GM12878 (cell line): ENCODE measurements around the gene ATXN1.
A peak's percentile ranks its signal among the peaks of the same experiment; 100 is the strongest.

Experiments
- EZH2 ChIP-seq: IDR thresholded peaks from 2 replicates; pipeline ENCODE4 v1.6.1; 2012; ENCODE audit warnings: low read depth, mild to moderate bottlenecking, control low read depth, inconsistent platforms, low read length, borderline replicate concordance; ENCODE audit not compliant: control insufficient read depth
- GABPA ChIP-seq: IDR thresholded peaks from 2 replicates; pipeline ENCODE4 v1.6.1; 2014; ENCODE audit warnings: antibody characterized with exemption, low read depth, mild to moderate bottlenecking, inconsistent platforms
- TF ChIP-seq, protein P1 (sequence below): IDR thresholded peaks from 2 replicates; pipeline ENCODE4 v1.6.1; 2012; ENCODE audit warnings: low read depth, low read length, improper control_type of control experiment
- TF ChIP-seq, protein P2 (sequence below), 3 experiments: IDR thresholded peaks in 2 of 3; conservative IDR thresholded peaks in 1 of 3; 2 replicates each; pipeline ENCODE4 v1.5.1; 2011; ENCODE audit warnings: low read depth in 3 of 3, low read length in 3 of 3, mild to moderate bottlenecking in 3 of 3, control low read depth in 2 of 3, moderate library complexity in 2 of 3, inconsistent platforms in 1 of 3, mixed read lengths in 1 of 3; ENCODE audit not compliant: control insufficient read depth in 2 of 3, insufficient read depth in 1 of 3; ENCODE audit errors: extremely low read depth in 1 of 3

DNA sequence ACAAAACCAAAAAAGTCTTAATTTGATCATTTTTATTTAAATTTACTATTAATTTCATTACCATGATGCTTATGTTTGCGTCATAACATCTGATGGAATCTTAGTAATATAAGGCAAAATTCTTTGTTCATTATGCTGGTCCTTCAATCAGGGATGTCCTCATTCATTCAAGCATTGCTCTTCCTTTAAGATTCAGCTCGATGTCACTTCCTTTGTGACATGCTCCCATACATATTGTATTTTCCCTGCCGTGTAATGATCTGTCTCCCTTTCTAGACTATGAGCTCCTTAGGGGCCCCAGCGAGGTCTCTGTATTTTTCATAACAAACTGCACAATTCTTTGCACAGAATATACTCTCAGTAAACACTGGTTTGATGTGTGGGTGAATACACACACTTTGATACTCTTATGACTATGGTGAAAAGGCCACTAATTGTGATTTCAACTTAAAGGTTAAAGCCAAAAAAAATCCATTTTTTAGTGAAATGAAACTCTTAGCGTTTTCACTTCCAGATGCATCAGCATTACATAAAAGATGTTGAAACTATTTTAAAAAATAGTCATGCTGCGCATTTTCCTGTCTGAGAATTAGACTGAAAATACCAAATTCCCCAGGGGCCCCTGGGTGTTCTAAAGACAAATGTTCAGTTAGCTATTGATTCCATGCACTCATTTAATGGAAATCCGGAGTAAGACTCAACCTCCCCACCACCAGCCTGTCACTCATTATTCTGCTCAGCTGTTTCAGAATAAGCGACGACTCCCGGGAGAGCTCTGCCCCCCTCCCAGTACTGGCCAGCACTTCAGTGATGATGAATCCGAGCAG, 169.7 kb downstream of the ATXN1 start:
- TF ChIP-seq GABPA: peak; percentile 51; the same call in 1 of the 2 replicates
- TF ChIP-seq, protein P1, sequence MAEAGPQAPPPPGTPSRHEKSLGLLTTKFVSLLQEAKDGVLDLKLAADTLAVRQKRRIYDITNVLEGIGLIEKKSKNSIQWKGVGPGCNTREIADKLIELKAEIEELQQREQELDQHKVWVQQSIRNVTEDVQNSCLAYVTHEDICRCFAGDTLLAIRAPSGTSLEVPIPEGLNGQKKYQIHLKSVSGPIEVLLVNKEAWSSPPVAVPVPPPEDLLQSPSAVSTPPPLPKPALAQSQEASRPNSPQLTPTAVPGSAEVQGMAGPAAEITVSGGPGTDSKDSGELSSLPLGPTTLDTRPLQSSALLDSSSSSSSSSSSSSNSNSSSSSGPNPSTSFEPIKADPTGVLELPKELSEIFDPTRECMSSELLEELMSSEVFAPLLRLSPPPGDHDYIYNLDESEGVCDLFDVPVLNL: no peak
- TF ChIP-seq, protein P2, sequence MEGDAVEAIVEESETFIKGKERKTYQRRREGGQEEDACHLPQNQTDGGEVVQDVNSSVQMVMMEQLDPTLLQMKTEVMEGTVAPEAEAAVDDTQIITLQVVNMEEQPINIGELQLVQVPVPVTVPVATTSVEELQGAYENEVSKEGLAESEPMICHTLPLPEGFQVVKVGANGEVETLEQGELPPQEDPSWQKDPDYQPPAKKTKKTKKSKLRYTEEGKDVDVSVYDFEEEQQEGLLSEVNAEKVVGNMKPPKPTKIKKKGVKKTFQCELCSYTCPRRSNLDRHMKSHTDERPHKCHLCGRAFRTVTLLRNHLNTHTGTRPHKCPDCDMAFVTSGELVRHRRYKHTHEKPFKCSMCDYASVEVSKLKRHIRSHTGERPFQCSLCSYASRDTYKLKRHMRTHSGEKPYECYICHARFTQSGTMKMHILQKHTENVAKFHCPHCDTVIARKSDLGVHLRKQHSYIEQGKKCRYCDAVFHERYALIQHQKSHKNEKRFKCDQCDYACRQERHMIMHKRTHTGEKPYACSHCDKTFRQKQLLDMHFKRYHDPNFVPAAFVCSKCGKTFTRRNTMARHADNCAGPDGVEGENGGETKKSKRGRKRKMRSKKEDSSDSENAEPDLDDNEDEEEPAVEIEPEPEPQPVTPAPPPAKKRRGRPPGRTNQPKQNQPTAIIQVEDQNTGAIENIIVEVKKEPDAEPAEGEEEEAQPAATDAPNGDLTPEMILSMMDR (IDR thresholded peaks at IDR 0.05 in 2 of 3, conservative IDR thresholded peaks at IDR 0.05 in 1 of 3; ENCODE audit: control insufficient read depth in 2 of 3, extremely low read depth in 1 of 3, insufficient read depth in 1 of 3, low read depth in 3 of 3, low read length in 3 of 3): no peak
- TF ChIP-seq EZH2: no peak
